Activated naive CD4-positive, alpha-beta T cell treated with Interleukin-2 at 50 U/mL for 16 hours (primary cell): ENCODE data around the gene TNFAIP2.

Experiments
- DNase-seq: peaks from one replicate; pipeline ENCODE4 v3.0.0-alpha.2; 2020

Gene TNFAIP2

DNA sequence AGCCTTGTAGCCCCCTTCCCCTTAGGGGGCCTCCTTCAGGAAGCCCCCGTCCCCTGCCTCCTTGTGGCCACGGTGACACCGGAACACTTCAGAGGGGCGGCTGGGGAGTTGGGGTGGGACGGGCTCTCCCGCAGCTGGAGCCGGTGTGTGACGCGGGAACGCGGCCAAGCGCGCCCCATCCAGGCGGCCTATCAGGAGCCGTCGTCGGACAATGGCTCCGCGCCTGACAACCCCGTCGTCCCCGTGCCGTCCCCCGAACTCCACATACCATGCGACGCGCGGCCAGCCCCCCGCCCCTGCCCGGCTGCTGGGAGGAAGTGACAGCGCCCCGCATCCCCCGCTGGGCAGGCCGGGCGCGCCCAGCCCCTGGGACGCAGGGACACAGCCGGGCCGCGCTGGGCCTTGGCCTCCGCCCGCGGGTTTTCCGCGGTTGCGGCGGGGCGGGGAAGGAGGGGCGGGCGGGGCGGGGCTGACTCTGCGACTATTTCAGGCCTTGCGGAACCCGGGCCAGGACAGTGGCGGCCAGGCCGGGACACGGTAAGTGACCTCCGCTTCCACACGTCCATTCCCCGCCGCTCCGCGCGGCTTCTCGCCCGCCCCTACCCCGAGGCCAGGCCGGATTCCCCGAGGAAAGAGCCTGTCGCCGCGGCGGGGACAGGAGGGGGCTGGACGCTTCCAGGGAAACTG is at the start of gene TNFAIP2:
TNFAIP2 (plus strand) TSS at position 515 of the 687 bp plus-strand sequence. CDS start 2,997 bp downstream, outside the sequence.
- DNase-seq: no peak

DNA sequence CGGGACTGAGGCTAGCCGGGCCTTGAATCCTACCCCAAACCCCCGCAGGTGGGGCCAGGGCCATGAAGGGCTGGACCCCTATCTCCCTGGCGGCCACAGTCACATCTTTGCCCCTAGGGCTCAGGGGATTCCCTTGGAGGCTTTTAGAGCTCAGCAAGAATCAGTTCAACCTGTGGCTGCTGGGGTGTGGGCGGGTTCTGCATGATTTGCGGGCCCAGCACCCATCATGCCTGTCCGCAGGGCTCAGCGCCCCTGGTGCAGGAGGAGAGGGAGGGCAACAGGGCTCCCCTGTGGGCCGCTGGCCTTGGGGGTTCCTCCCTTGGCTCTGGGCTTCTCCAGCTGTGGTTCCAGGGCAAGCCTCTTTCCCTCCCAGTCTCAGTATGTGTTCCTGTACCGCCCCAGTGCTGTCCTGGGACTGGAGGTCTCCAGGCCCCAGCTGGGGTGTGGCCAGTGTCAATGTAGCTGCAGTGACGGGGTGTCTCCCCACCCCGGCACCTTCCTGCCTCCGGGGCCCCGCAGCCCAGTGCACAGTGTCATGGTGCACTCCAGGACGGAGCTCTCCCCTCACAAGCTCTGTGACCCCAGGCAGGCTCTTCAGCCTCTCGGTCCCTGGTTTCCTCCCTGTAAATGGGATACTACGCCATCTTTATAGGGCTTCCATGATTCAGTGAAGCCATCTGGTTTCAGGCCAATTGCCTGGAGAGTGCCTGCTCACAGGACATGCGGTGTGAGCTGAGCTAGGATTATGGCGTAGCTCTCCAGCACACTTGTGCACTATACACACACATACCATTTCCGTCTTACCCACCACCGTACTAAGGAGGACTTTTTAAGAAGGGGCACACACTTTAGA is 49.2 kb upstream of the TNFAIP2 start:
- DNase-seq: no peak

- DNase-seq: peak; percentile 29
Measured at GRCh38 chr14:103074729-103075367, 48.4 kb upstream of the TNFAIP2 start.

DNA sequence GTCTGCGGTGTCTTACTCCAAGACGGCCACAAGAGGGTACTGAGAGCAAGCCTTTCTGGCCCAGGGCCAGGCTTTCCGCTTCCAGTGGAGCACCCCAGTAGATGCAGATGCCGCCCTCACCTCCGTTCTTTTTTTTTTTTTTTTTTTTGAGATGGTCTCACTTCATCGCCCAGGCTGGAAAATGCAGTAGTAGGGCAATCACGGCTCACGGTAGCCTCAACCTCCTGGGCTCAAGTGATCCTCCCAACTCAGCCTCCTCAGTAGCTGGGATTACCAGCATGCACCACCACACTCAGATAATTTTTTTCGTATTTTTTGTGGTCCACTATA is 44.9 kb upstream of the TNFAIP2 start:
- peak; percentile 74 for DNase-seq

GRCh38 chr14:103078860-103079587 is 44.2 kb upstream of the TNFAIP2 start:
- DNase-seq: no peak

DNA sequence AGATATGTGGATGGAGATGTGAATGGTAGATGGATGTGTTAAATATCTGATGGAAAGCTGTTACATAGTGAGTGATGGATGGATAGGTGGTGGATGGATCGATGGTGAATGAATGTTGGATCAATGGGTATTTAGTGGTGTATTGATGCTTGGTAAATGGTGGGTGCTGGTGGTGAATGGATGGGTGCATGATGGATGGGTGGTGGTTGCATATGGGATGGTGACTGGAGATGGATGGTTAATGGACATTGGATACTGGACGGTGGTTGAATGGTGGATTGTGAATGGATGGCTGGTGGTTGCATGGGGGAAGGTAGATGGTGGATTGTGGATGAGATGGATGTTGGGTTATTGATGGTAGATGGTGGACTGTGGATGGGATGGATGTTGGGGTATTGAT is 41.3 kb upstream of the TNFAIP2 start:
- no peak for DNase-seq

GRCh38 chr14:103084021-103084919 is 39.0 kb upstream of the TNFAIP2 start, which contains the start of gene LBHD2:
Gene LBHD2 (plus strand): TSS chr14:103084210. CDS start chr14:103086013, 1,803 bp downstream.
- no peak for DNase-seq

GRCh38 chr14:103085106-103086091 is 37.9 kb upstream of the TNFAIP2 start:
- no peak for DNase-seq

DNA sequence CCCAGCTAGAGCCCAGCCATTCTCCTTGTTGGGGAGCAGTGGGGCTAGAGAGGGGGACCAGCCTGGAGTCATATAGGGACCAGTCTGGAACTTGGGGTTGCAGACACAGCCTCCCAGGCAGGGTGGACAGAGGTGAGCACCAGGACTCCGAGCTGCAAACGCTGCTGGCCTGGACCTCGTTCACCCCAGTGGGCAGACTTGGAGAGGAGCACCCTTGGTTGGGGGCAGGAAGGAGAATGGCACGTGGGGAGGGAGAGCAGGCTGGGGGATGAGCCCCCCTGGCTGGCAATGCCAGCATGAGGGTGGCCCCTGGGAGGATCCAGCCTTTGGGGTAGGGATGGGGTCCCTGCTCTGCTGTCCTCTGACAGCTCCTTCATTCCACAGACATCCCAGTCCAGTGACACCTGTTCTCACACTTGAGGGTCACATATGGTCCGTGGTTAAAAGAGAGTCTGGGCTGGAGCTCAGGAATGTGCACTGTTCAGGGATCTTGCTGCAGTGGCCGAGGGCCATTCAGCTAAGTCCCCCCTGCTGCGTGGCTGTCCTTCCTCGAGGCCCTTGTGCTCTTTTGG is 36.4 kb upstream of the TNFAIP2 start:
- no peak for DNase-seq

- DNase-seq: no peak
Measured at GRCh38 chr14:103087343-103087835, 35.9 kb upstream of the TNFAIP2 start.

DNA sequence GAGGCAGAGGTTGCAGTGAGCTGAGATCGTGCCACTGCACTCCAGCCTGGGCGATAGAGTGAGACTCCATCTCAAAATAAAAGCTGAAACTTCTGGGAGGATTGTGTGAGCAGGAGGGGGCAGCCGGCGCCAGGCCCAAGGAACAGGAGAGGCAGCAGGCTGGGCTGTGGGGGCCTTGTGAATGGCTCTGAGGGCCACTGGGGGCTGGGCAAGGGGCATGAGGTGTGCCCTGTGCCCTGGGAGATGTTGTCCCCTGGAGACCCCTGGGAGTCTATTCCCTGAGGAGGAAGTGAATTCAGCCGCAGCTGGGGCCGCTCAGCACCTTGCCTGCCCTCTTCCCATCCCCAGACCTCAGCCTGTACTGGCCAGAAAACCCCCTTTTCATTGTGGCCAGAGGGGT is 34.3 kb upstream of the TNFAIP2 start:
- DNase-seq: no peak

- DNase-seq: no peak
Measured at GRCh38 chr14:103089386-103090335, 33.6 kb upstream of the TNFAIP2 start.

- no peak for DNase-seq
Measured at GRCh38 chr14:103090481-103091020, 32.7 kb upstream of the TNFAIP2 start.

DNA sequence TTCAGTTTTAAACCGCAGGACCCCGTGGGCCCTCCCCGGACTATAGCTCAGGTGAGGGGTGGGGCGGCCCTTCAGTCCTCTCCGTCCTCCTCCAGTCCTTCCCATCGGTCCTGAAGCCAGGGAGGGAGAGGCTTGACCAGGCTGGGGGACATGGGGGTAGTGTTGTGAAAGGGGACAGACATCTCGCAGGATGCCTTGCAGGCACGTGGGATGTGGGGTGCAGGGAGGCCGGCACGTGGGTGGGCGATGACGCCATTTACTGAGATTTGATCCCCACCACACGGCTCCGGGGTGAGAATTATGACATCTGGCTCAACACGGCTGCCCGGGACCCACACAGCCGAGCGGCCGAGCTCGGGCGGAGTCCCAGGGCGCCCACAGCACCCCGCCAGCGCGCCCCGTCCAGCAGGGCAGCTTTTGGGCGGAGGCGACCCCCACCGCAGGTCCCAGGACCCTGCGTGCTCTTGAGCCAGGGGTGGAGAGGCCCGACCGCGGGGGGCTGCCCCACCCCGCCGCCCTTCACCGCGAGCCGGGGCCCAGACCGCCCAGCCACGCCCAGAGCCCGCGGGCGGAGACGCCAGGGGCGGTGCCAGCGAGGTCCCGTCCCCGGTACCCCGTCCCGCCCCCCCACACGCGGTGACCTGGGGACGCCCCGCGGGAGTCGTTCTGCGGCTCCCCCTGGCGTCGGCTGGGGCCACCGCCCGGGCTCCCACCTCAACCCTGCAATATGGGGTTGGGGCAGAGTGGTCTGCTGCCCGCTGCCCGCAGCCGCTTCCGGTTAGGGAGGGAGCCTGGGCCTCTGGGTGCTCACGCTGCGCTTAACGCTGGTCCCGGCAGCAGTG is 32.0 kb upstream of the TNFAIP2 start:
- DNase-seq: peak; percentile 81

DNA sequence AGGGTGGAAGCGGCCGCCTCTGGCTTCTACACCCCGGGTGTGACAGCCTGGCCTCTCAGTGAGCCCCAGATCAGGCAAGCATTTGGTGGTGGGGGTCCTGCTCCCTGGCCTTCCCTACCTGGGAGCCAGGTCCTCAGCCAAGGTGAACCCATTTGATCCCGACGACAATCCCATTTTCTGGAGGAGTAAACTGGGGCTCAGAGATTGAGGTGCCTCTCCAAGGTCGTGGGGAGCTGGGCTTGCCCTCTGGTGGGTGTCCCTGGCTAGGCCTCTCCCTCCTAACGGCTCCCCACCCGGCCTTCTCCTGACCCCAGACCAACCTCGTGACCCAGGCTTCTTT is 31.4 kb upstream of the TNFAIP2 start:
- DNase-seq: no peak

GRCh38 chr14:103093856-103094405 is 29.3 kb upstream of the TNFAIP2 start:
- DNase-seq: no peak
